ENCODE data around the gene KIF17. TPM values are rescaled to one million over a fixed set of nuclear protein-coding genes. Genes with fewer than 3 reads are reported as not detected.

KIF17 gene
- total RNA-seq, 1 donor from 2014 or later = 2.2 TPM

GRCh38 chr1:20625176-20626097 lies 92.4 kb downstream of the KIF17 start:
- Histone ChIP-seq H3K79me2 (ENCODE audit: insufficient read depth, low read length) (no peaks in the 10 kb centered on the region), H3K4me1 (ENCODE audit: insufficient read depth, low read length) (no peaks in the 10 kb centered on the region), H2AFZ (ENCODE audit: low read depth, low read length) (no peak overlapping the region), H4K20me1 (ENCODE audit: insufficient read depth, low read length) (no peaks in the 10 kb centered on the region), H3K27me3 (ENCODE audit: insufficient read depth, low read length) (no peaks in the 10 kb centered on the region), H3K9me3 (ENCODE audit: insufficient read depth, low read depth, low read length) (no peaks in the 10 kb centered on the region), H3K36me3 (ENCODE audit: insufficient read depth, low read length) (no peaks in the 10 kb centered on the region), H3K4me3 (ENCODE audit: insufficient read depth, low read depth, low read length) (no peak overlapping the region), H3K27ac (ENCODE audit: low read depth, low read length) (no peak overlapping the region), H3K4me2 (ENCODE audit: low read length) (no peak overlapping the region), H3K9ac (ENCODE audit: low read length) (no peak overlapping the region)
- peaks cover 4% of the 10 kb centered on the region for H3K9me3 Mint-ChIP-seq (ENCODE audit: unreplicated experiment)
- no peak overlapping the region for H3K27ac Mint-ChIP-seq (ENCODE audit: unreplicated experiment)
- no peak for TF ChIP-seq EZH2 (IDR thresholded peaks at IDR 0.05; ENCODE audit: insufficient read depth, low read length)
- TF ChIP-seq, protein P1, sequence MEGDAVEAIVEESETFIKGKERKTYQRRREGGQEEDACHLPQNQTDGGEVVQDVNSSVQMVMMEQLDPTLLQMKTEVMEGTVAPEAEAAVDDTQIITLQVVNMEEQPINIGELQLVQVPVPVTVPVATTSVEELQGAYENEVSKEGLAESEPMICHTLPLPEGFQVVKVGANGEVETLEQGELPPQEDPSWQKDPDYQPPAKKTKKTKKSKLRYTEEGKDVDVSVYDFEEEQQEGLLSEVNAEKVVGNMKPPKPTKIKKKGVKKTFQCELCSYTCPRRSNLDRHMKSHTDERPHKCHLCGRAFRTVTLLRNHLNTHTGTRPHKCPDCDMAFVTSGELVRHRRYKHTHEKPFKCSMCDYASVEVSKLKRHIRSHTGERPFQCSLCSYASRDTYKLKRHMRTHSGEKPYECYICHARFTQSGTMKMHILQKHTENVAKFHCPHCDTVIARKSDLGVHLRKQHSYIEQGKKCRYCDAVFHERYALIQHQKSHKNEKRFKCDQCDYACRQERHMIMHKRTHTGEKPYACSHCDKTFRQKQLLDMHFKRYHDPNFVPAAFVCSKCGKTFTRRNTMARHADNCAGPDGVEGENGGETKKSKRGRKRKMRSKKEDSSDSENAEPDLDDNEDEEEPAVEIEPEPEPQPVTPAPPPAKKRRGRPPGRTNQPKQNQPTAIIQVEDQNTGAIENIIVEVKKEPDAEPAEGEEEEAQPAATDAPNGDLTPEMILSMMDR (IDR thresholded peaks at IDR 0.05; ENCODE audit: insufficient read depth, low read depth, low read length) = no peak
- H3K36me3 Mint-ChIP-seq (ENCODE audit: low read depth, unreplicated experiment) = no peaks in the 10 kb centered on the region
- peaks cover 5% of the 10 kb centered on the region for H3K27me3 Mint-ChIP-seq (ENCODE audit: low read depth, unreplicated experiment)
- H3K4me1 Mint-ChIP-seq (ENCODE audit: low read depth, unreplicated experiment) = no peaks in the 10 kb centered on the region
- no peak overlapping the region for H3K4me3 Mint-ChIP-seq (ENCODE audit: unreplicated experiment)
- no peak for DNase-seq (ENCODE audit: low read depth)
- FAIRE-seq = no peak

GRCh38 chr1:20624709-20625108 lies 93.1 kb downstream of the KIF17 start:
- Histone ChIP-seq H3K36me3 (ENCODE audit: insufficient read depth, low read length) (no peaks in the 10 kb centered on the region), H3K4me1 (ENCODE audit: insufficient read depth, low read length) (no peaks in the 10 kb centered on the region), H3K27me3 (ENCODE audit: insufficient read depth, low read length) (no peaks in the 10 kb centered on the region), H3K9ac (ENCODE audit: low read length) (no peak overlapping the region), H2AFZ (ENCODE audit: low read depth, low read length) (no peak overlapping the region), H3K9me3 (ENCODE audit: insufficient read depth, low read depth, low read length) (no peaks in the 10 kb centered on the region), H3K79me2 (ENCODE audit: insufficient read depth, low read length) (no peaks in the 10 kb centered on the region), H4K20me1 (ENCODE audit: insufficient read depth, low read length) (no peaks in the 10 kb centered on the region), H3K4me3 (ENCODE audit: insufficient read depth, low read depth, low read length) (no peak overlapping the region), H3K27ac (ENCODE audit: low read depth, low read length) (no peak overlapping the region), H3K4me2 (ENCODE audit: low read length) (no peak overlapping the region)
- FAIRE-seq (no peak), DNase-seq (ENCODE audit: low read depth) (no peak)
- no peaks in the 10 kb centered on the region for H3K36me3 Mint-ChIP-seq (ENCODE audit: low read depth, unreplicated experiment)
- peaks cover 8% of the 10 kb centered on the region for H3K27me3 Mint-ChIP-seq (ENCODE audit: low read depth, unreplicated experiment)
- H3K27ac Mint-ChIP-seq (ENCODE audit: unreplicated experiment) = no peak overlapping the region
- no peak for TF ChIP-seq EZH2 (IDR thresholded peaks at IDR 0.05; ENCODE audit: insufficient read depth, low read length)
- TF ChIP-seq, protein P1 (IDR thresholded peaks at IDR 0.05; ENCODE audit: insufficient read depth, low read depth, low read length) = no peak
- H3K4me3 Mint-ChIP-seq (ENCODE audit: unreplicated experiment) = no peak overlapping the region
- no peaks in the 10 kb centered on the region for H3K4me1 Mint-ChIP-seq (ENCODE audit: low read depth, unreplicated experiment)
- peaks cover 4% of the 10 kb centered on the region for H3K9me3 Mint-ChIP-seq (ENCODE audit: unreplicated experiment)

DNA sequence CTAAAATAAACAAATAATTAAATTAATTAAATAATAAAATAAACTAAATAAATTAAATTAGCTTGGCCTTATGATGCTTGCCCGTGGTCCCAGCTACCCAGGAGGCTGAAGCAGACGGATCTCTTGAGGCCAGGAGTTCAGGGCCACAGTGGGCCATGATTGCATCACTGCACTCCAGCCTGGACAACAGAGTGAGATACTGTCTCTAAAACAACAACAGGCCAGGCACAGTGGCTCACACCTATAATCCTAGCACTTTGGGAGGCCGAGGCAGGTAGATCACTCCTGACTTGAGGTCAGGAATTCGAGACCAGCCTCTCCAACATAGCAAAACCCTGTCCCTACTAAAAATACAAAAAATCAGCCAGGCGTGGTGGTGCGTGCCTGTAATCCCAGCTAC lies 96.8 kb downstream of the KIF17 start:
- H2AFZ ChIP-seq (ENCODE audit: low read depth, low read length) = no peak overlapping the region
- H3K9me3 Mint-ChIP-seq (ENCODE audit: unreplicated experiment) = peaks cover 4% of the 10 kb centered on the region
- FAIRE-seq (no peak), DNase-seq (ENCODE audit: low read depth) (no peak)
- no peaks in the 10 kb centered on the region for H3K4me1 Mint-ChIP-seq (ENCODE audit: low read depth, unreplicated experiment)
- H3K27me3 ChIP-seq (ENCODE audit: insufficient read depth, low read length) = no peaks in the 10 kb centered on the region
- no peaks in the 10 kb centered on the region for H3K79me2 ChIP-seq (ENCODE audit: insufficient read depth, low read length)
- no peak overlapping the region for H3K4me3 ChIP-seq (ENCODE audit: insufficient read depth, low read depth, low read length)
- no peaks in the 10 kb centered on the region for H3K36me3 Mint-ChIP-seq (ENCODE audit: low read depth, unreplicated experiment)
- TF ChIP-seq, protein P1 (IDR thresholded peaks at IDR 0.05; ENCODE audit: insufficient read depth, low read depth, low read length) = no peak
- no peak for TF ChIP-seq EZH2 (IDR thresholded peaks at IDR 0.05; ENCODE audit: insufficient read depth, low read length)
- peaks cover 22% of the 10 kb centered on the region for H3K27me3 Mint-ChIP-seq (ENCODE audit: low read depth, unreplicated experiment)
- no peak overlapping the region for H3K4me3 Mint-ChIP-seq (ENCODE audit: unreplicated experiment)
- H4K20me1 ChIP-seq (ENCODE audit: insufficient read depth, low read length) = no peaks in the 10 kb centered on the region
- H3K4me2 ChIP-seq (ENCODE audit: low read length) = no peak overlapping the region
- no peak overlapping the region for H3K9ac ChIP-seq (ENCODE audit: low read length)
- no peak overlapping the region for H3K27ac ChIP-seq (ENCODE audit: low read depth, low read length)
- no peak overlapping the region for H3K27ac Mint-ChIP-seq (ENCODE audit: unreplicated experiment)
- no peaks in the 10 kb centered on the region for H3K36me3 ChIP-seq (ENCODE audit: insufficient read depth, low read length)
- no peaks in the 10 kb centered on the region for H3K9me3 ChIP-seq (ENCODE audit: insufficient read depth, low read depth, low read length)
- no peaks in the 10 kb centered on the region for H3K4me1 ChIP-seq (ENCODE audit: insufficient read depth, low read length)
